Esophagus squamous epithelium (tissue), 5 donors: ENCODE measurements around the gene AP3D1. TPM values are rescaled to one million over a fixed set of nuclear protein-coding genes. Genes with fewer than 3 reads are reported as not detected.

Experiments used
- DNase-seq: peaks from one replicate; lab custom pipeline; 2025; lab: John Stamatoyannopoulos, UW
- H3K27ac ChIP-seq, 4 donors: fragments of 200-600 bp; sonication (generic); one replicate each; pipeline ENCODE4 v1.5.1; 2016 to 2019; ENCODE audit warnings: mild to moderate bottlenecking in 1 of 4
- H3K27me3 ChIP-seq, 4 donors: fragments of 200-600 bp; sonication (generic); 1 replicate in 3 of 4; 2 replicates in 1 of 4; pipeline versions ENCODE4 v1.5.1 to v1.6.0; 2017 to 2021; ENCODE audit warnings: antibody characterized with exemption in 1 of 4
- H3K36me3 ChIP-seq, 3 donors: fragments of 200-600 bp; sonication (generic); one replicate each; pipeline ENCODE4 v1.5.1; 2016 to 2019
- H3K4me1 ChIP-seq, 3 donors: fragments of 200-600 bp; sonication (generic); one replicate each; pipeline ENCODE4 v1.5.1; 2017 to 2019
- H3K4me3 ChIP-seq, 4 donors: fragments of 200-600 bp; sonication (generic); 1 replicate in 3 of 4; 2 replicates in 1 of 4; pipeline ENCODE4 v1.5.1; 2016 to 2019; ENCODE audit warnings: mild to moderate bottlenecking in 2 of 4, moderate library complexity in 1 of 4
- H3K9me3 ChIP-seq, 3 donors: fragments of 200-600 bp; sonication (generic); one replicate each; pipeline ENCODE4 v1.5.1; 2016 to 2019
- POLR2A ChIP-seq, 4 donors: fragments of 450-650 bp; IDR thresholded peaks; one replicate each; pipeline ENCODE4 v1.6.1; 2017; ENCODE audit warnings: antibody characterized with exemption in 4 of 4, mild to moderate bottlenecking in 4 of 4, moderate library complexity in 3 of 4
- WGBS, 2 donors: methylation state at CpG; one replicate each; pipeline ENCODE4 v1.1.5; 2018; 5-methylcytosine and 5-hydroxymethylcytosine counted together
- intact Hi-C: fragments of 100-400 bp; cut with DNase I; formaldehyde crosslinking; loops from one replicate; pipeline ENCODE4 v1.15.0; 2022
- total RNA-seq, 4 donors: library from RNA; depleted of rRNA; stranded (reverse); fragments of >200 nt; gene quantifications; one replicate each; pipeline ENCODE4 v1.1.0, GENCODE V29; 2016
- TF ChIP-seq, protein P1 (sequence below), 6 experiments: fragments of 450-650 bp in 4 of 6; fragments of 200-600 bp in 2 of 6; sonication (generic) in 2 of 6; IDR thresholded peaks; one replicate each; pipeline ENCODE4 v1.5.1; 2016 to 2019; ENCODE audit warnings: antibody characterized with exemption in 6 of 6, mild to moderate bottlenecking in 4 of 6, moderate library complexity in 4 of 6
- donor health status: DM: yes; HTN: yes; CAD: no.

AP3D1 gene
- total RNA-seq, 4 donors from 2014 or later, result 47.7 to 99.9 (median 71.8) TPM

- no peak overlapping the region for H3K27ac ChIP-seq
- H3K36me3 ChIP-seq, result peaks cover 90 to 100% (median 92%) of the 10 kb centered on the region in 3 donors
- H3K4me1 ChIP-seq, result no peaks in the 10 kb centered on the region
- DNase-seq, result no peak
- H3K4me3 ChIP-seq, result no peak overlapping the region
- H3K9me3 ChIP-seq, result no peaks in the 10 kb centered on the region
- H3K27me3 ChIP-seq, result no peaks in the 10 kb centered on the region
- intact Hi-C loops, result no loop called here
- no peak for TF ChIP-seq POLR2A (IDR thresholded peaks at IDR 0.05)
- TF ChIP-seq, protein P1, sequence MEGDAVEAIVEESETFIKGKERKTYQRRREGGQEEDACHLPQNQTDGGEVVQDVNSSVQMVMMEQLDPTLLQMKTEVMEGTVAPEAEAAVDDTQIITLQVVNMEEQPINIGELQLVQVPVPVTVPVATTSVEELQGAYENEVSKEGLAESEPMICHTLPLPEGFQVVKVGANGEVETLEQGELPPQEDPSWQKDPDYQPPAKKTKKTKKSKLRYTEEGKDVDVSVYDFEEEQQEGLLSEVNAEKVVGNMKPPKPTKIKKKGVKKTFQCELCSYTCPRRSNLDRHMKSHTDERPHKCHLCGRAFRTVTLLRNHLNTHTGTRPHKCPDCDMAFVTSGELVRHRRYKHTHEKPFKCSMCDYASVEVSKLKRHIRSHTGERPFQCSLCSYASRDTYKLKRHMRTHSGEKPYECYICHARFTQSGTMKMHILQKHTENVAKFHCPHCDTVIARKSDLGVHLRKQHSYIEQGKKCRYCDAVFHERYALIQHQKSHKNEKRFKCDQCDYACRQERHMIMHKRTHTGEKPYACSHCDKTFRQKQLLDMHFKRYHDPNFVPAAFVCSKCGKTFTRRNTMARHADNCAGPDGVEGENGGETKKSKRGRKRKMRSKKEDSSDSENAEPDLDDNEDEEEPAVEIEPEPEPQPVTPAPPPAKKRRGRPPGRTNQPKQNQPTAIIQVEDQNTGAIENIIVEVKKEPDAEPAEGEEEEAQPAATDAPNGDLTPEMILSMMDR (IDR thresholded peaks at IDR 0.05), result no peak
- 79 to 88% methylated on average over 16 to 21 of the region's 24 CpGs for WGBS, 2 donors
Observed at GRCh38 chr19:2113439-2114211, 37.7 kb downstream of the AP3D1 start.

DNA sequence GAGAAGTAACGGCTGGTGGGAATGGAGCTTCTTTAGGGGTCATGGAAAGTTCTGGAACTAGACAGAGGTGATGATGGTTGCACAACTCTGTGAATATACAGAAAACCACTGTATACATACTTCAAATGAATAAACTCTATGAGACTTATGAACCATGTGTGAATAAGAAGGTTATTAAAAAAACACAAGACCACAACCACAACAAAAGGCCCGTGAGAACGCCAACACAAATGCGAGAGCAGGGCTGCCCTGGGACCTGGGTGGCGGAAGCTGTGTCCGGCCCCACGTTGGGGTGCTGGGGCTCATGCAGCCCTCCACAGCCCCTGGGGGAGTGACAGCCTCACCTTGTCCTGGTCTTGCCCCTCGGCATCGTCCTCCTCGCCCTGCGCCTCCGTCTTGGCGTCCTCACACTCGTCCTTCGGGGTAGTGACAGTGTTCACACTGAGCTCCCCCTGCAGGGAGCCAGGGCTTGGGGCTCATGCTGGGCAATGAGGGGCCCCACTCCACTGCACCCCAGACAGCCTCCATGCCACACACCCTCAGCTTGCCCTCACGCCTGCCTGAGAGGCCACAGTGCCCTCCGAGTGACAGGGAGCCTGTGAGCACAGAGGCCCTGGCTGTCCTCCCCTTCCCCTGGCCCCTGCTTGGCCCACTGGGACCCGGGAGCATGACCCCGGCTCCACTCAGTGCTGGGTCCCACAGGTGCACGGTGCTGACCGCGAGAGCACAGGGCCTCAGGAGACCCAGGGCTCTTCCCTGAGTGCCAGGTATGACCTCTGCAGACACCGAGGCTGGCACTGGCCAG, 38.6 kb downstream of the AP3D1 start:
- H3K27ac ChIP-seq, result no peak overlapping the region
- no peak for DNase-seq
- no peaks in the 10 kb centered on the region for H3K9me3 ChIP-seq
- TF ChIP-seq, protein P1 (IDR thresholded peaks at IDR 0.05), result no peak
- TF ChIP-seq POLR2A (IDR thresholded peaks at IDR 0.05), result no peak
- peaks cover 93 to 100% (median 93%) of the 10 kb centered on the region in 3 donors for H3K36me3 ChIP-seq
- WGBS, 2 donors, result 76 to 80% methylated on average over 14 to 15 of the region's 23 CpGs
- H3K4me3 ChIP-seq, result no peak overlapping the region
- H3K27me3 ChIP-seq, result no peaks in the 10 kb centered on the region
- intact Hi-C loops, result no loop called here
- H3K4me1 ChIP-seq, result no peaks in the 10 kb centered on the region

DNA sequence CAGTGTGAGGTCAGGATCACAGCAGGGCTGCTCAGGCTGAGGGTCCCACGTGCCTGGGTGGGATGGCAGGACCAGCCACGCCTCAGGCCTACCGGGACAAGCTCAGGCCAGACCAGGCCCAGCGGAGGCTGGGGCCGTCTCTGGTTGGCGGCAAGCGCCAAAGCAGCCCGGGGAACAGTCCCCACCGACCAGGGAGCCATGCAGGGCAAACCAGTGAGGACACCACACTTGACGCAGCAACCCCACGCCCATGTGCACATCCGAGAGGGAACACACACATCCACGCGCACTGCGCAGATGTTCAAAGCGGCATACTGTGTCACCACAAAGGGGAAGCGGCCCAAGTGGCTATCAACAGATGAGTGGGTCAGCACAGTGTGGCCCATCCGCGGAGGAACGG, 39.5 kb downstream of the AP3D1 start:
- WGBS, 2 donors, result 88 to 91% methylated on average over 6 to 10 of the region's 20 CpGs
- no peak overlapping the region for H3K4me3 ChIP-seq
- H3K9me3 ChIP-seq, result no peaks in the 10 kb centered on the region
- H3K36me3 ChIP-seq, result peaks cover 85 to 100% (median 85%) of the 10 kb centered on the region in 3 donors
- intact Hi-C loops, result no loop called here
- no peaks in the 10 kb centered on the region for H3K4me1 ChIP-seq
- no peaks in the 10 kb centered on the region for H3K27me3 ChIP-seq
- H3K27ac ChIP-seq, result no peak overlapping the region
- TF ChIP-seq POLR2A (IDR thresholded peaks at IDR 0.05), result no peak
- TF ChIP-seq, protein P1 (IDR thresholded peaks at IDR 0.05), result no peak
- no peak for DNase-seq

GRCh38 chr19:2111425-2111824, 39.9 kb downstream of the AP3D1 start:
- H3K27me3 ChIP-seq, result no peaks in the 10 kb centered on the region
- H3K9me3 ChIP-seq, result no peaks in the 10 kb centered on the region
- TF ChIP-seq, protein P1 (IDR thresholded peaks at IDR 0.05), result no peak
- TF ChIP-seq POLR2A (IDR thresholded peaks at IDR 0.05), result no peak
- DNase-seq, result no peak
- 81 to 94% methylated on average over 8 to 14 of the region's 22 CpGs for whole genome bisulfite sequencing, 2 donors
- no peak overlapping the region for H3K4me3 ChIP-seq
- H3K36me3 ChIP-seq, result peaks cover 81 to 100% (median 81%) of the 10 kb centered on the region in 3 donors
- intact Hi-C loops, result no loop called here
- H3K4me1 ChIP-seq, result no peaks in the 10 kb centered on the region
- no peak overlapping the region for H3K27ac ChIP-seq

GRCh38 chr19:2110822-2111221, 40.5 kb downstream of the AP3D1 start:
- H3K36me3 ChIP-seq, result peaks cover 75 to 100% (median 78%) of the 10 kb centered on the region in 3 donors
- WGBS, 2 donors, result 84 to 100% methylated on average over 2 to 4 of the region's 13 CpGs

More at GRCh38 chr19:2110822-2111221, 40.5 kb downstream of the AP3D1 start:
- Histone ChIP-seq H3K4me3 (no peak overlapping the region), H3K4me1 (no peaks in the 10 kb centered on the region), H3K27me3 (no peaks in the 10 kb centered on the region), H3K9me3 (peaks cover 0 to 4% (median 0%) of the 10 kb centered on the region in 3 donors), H3K27ac (no peak overlapping the region)
- TF ChIP-seq, protein P1 (IDR thresholded peaks at IDR 0.05), result no peak
- no peak for TF ChIP-seq POLR2A (IDR thresholded peaks at IDR 0.05)
- intact Hi-C loops, result no loop called here
- DNase-seq, result no peak
